HL-60 (cell line): ENCODE measurements around the gene LY6G6D.

Experiments
- DNase-seq, 2 experiments: peaks; one replicate each; pipeline ENCODE4 v3.0.0-alpha.2; 2010 to 2020; ENCODE audit warnings: low read depth in 1 of 2, low spot score in 1 of 2
- H3K27ac ChIP-seq: fragments of 250-450 bp; sonication (Bioruptor Pico); replicated peaks from 2 replicates; pipeline ENCODE4 v1.5.1; 2020; ENCODE audit warnings: mild to moderate bottlenecking, moderate library complexity
- H3K27me3 ChIP-seq: fragments of 250-450 bp; sonication (Bioruptor Pico); 2 replicates; pipeline ENCODE4 v1.5.1; 2021; ENCODE audit warnings: mild to moderate bottlenecking, moderate library complexity; ENCODE audit not compliant: insufficient read depth, poor library complexity, severe bottlenecking
- H3K4me3 ChIP-seq: replicated peaks from 2 replicates; pipeline ENCODE4 v1.5.1; 2011; ENCODE audit warnings: mild to moderate bottlenecking, control low read depth, low read length; ENCODE audit not compliant: insufficient read depth
- GABPA ChIP-seq: IDR thresholded peaks from 2 replicates; pipeline ENCODE4 v1.6.1; 2012; ENCODE audit warnings: low read depth
- POLR2AphosphoS5 ChIP-seq: IDR thresholded peaks from 2 replicates; pipeline ENCODE4 v1.6.1; 2012; ENCODE audit warnings: low read depth
- REST ChIP-seq: IDR thresholded peaks from 2 replicates; pipeline ENCODE4 v1.6.1; 2012; ENCODE audit warnings: low read depth; ENCODE audit not compliant: insufficient replicate concordance
- SPI1 ChIP-seq: IDR thresholded peaks from 2 replicates; pipeline ENCODE4 v1.6.1; 2012; ENCODE audit warnings: low read depth, mild to moderate bottlenecking, borderline replicate concordance
- TF ChIP-seq, protein P1 (sequence below): IDR thresholded peaks from one replicate; pipeline ENCODE4 v1.5.1; 2011; ENCODE audit warnings: low read length, control low read depth, inconsistent platforms; ENCODE audit not compliant: insufficient read depth

Gene LY6G6D

DNA sequence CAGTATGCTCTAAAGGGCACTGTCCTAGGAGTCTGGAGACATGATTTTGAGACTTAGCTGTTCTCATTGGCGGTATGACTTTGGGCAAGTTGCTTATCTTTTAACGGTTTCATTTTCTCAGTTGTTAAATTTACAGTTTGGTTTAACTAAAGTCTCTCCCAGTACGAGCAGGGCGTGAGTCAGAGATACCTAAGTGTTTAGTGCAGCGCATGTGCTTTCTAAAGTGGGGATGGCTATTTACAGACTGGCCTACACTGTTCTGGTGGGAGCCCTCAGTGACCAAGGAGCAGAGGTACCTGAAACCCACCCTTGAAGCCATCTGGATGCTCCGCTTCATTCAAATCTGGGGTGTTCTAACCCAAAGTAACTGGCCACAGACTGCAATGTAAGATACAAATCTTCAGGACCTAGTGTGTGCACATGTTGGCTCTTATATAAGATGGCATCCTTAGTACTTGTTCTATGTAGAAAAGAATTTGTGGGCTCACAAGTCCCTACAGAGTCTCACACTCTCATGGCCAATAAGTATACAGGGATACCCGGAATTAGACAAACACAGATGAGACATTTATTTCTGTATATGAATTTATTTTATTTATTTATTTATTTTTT is 35.4 kb downstream of the LY6G6D start:
- DNase-seq: no peak
- Histone ChIP-seq H3K4me3 (no peak overlapping the region), H3K27me3 (no peaks in the 10 kb centered on the region), H3K27ac (no peak overlapping the region)
- TF ChIP-seq GABPA (no peak), POLR2AphosphoS5 (no peak), SPI1 (no peak)
- TF ChIP-seq, protein P1, sequence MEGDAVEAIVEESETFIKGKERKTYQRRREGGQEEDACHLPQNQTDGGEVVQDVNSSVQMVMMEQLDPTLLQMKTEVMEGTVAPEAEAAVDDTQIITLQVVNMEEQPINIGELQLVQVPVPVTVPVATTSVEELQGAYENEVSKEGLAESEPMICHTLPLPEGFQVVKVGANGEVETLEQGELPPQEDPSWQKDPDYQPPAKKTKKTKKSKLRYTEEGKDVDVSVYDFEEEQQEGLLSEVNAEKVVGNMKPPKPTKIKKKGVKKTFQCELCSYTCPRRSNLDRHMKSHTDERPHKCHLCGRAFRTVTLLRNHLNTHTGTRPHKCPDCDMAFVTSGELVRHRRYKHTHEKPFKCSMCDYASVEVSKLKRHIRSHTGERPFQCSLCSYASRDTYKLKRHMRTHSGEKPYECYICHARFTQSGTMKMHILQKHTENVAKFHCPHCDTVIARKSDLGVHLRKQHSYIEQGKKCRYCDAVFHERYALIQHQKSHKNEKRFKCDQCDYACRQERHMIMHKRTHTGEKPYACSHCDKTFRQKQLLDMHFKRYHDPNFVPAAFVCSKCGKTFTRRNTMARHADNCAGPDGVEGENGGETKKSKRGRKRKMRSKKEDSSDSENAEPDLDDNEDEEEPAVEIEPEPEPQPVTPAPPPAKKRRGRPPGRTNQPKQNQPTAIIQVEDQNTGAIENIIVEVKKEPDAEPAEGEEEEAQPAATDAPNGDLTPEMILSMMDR: no peak

GRCh38 chr6:31752739-31753319 is 37.7 kb downstream of the LY6G6D start:
- TF ChIP-seq GABPA (no peak), SPI1 (no peak), REST (no peak), POLR2AphosphoS5 (no peak)
- TF ChIP-seq, protein P1: no peak
- no peak overlapping the region for H3K27ac ChIP-seq
- DNase-seq: no peak

DNA sequence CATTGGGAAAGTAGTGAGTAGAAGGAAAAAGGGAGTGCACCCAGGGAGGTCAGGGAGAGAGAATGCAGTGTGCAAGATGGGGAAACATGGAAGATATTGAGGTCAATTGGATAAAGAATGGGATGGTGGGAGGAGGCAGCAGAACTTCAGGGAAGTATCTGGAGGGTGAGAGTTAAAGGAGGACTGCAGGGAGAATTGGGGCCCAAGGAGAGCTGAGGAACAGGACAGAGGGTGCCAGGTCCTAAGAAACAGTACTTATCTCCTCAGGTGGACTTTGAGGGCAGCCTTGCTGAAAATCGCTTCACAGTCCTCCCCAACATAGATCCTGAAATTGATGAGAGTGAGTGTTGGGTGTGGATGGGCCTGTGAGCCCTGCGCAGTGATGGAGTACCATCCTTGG is 43.1 kb downstream of the LY6G6D start:
- TF ChIP-seq POLR2AphosphoS5 (no peak), SPI1 (no peak), REST (no peak), GABPA (no peak)
- TF ChIP-seq, protein P1: no peak
- no peak for DNase-seq
- H3K4me3 ChIP-seq: no peak overlapping the region
- H3K27me3 ChIP-seq: no peaks in the 10 kb centered on the region
- no peak overlapping the region for H3K27ac ChIP-seq

More at GRCh38 chr6:31752739-31753319, 37.7 kb downstream of the LY6G6D start:
- no peak overlapping the region for H3K4me3 ChIP-seq
- no peaks in the 10 kb centered on the region for H3K27me3 ChIP-seq

- no peak overlapping the region for H3K4me3 ChIP-seq
- DNase-seq: no peak
- TF ChIP-seq REST (no peak), SPI1 (no peak), GABPA (no peak), POLR2AphosphoS5 (no peak)
- TF ChIP-seq, protein P1: no peak
Observed at GRCh38 chr6:31760790-31761189, 45.6 kb downstream of the LY6G6D start.

More at GRCh38 chr6:31760790-31761189, 45.6 kb downstream of the LY6G6D start:
- H3K27me3 ChIP-seq: no peaks in the 10 kb centered on the region
- no peak overlapping the region for H3K27ac ChIP-seq
